A549 (cell line): ENCODE measurements around the gene TBCK. TPM values are rescaled to one million over a fixed set of nuclear protein-coding genes. Genes with fewer than 3 reads are reported as not detected.

ENCODE experiments used
- ATAC-seq, 2 experiments: fragments of 200-7000 bp in 1 of 2; fragments of >200 bp in 1 of 2; cut with Nextera tagmentation in 1 of 2; cut with Tn5 transposase in 1 of 2; 3 replicates each; pipeline versions ENCODE4 v1.8.0 to v1.9.1; 2018 to 2020; ENCODE audit warnings: mild to moderate bottlenecking in 1 of 2, moderate library complexity in 1 of 2
- CTCF ChIA-PET: fragments of 300-600 bp; sonication (Branson Sonifier 250); formaldehyde crosslinking; extraction: SDS; loops from one replicate; lab custom pipeline; 2021; ENCODE audit warnings: antibody characterized with exemption, inconsistent platforms; lab: Yijun Ruan, JAX
- POLR2A ChIA-PET: fragments of 350-600 bp; formaldehyde crosslinking; extraction: SDS; loops from one replicate; lab custom pipeline; 2021; ENCODE audit warnings: antibody characterized with exemption, inconsistent platforms; lab: Yijun Ruan, JAX
- DNase-seq, 2 experiments: peaks; one replicate each; pipeline versions ENCODE4 v3.0.0 to v3.0.0-alpha.2; 2011 to 2016; ENCODE audit warnings: low read depth in 1 of 2, low spot score in 1 of 2
- FAIRE-seq: peaks from 2 replicates; lab custom pipeline; 2011; peaks lifted over from hg19 to GRCh38; lab: Jason Lieb, UNC
- H3K27ac ChIP-seq, 2 experiments: fragments of >200 bp; sonication (Bioruptor Twin); formaldehyde crosslinking; 3 replicates each; pipeline ENCODE4 v1.5.1; 2016 to 2017
- H3K4me1 ChIP-seq: fragments of >200 bp; sonication (Bioruptor Twin); formaldehyde crosslinking; 3 replicates; pipeline ENCODE4 v1.6.1; 2016
- H3K4me2 ChIP-seq: fragments of >200 bp; sonication (Bioruptor Twin); formaldehyde crosslinking; 3 replicates; pipeline ENCODE4 v1.6.1; 2016
- H3K4me3 ChIP-seq: fragments of >200 bp; sonication (Bioruptor Twin); formaldehyde crosslinking; 3 replicates; pipeline ENCODE4 v1.5.1; 2016
- H3K9me3 ChIP-seq: fragments of >200 bp; sonication (Bioruptor Twin); formaldehyde crosslinking; 3 replicates; pipeline ENCODE4 v1.6.1; 2016
- BHLHE40 ChIP-seq: IDR thresholded peaks from 2 replicates; pipeline ENCODE4 v1.6.1; 2012; ENCODE audit warnings: low read depth, low read length, inconsistent platforms
- CBX2 ChIP-seq: fragments of 200-600 bp; sonication (generic); IDR thresholded peaks from 2 replicates; pipeline ENCODE4 v1.6.1; 2016; ENCODE audit warnings: low read depth, mild to moderate bottlenecking, borderline replicate concordance
- CBX8 ChIP-seq: fragments of 200-600 bp; sonication (generic); IDR thresholded peaks from 2 replicates; pipeline ENCODE4 v1.6.1; 2016
- CEBPB ChIP-seq, 2 experiments: fragments of >200 bp in 1 of 2; sonication (Bioruptor Twin) in 1 of 2; formaldehyde crosslinking in 1 of 2; IDR thresholded peaks; 2 replicates each; pipeline ENCODE4 v1.6.1; 2012 to 2016
- CHD2 ChIP-seq: fragments of 150-350 bp; IDR thresholded peaks from 2 replicates; pipeline ENCODE4 v1.6.1; 2014; ENCODE audit warnings: low read length; ENCODE audit not compliant: partially characterized antibody
- CTCF ChIP-seq: fragments of >200 bp; sonication (Bioruptor Twin); formaldehyde crosslinking; IDR thresholded peaks from 3 replicates; pipeline ENCODE4 v1.5.1; 2016
- ELK1 ChIP-seq: fragments of 150-350 bp; IDR thresholded peaks from 2 replicates; pipeline ENCODE4 v1.6.1; 2014; ENCODE audit warnings: low read depth, mild to moderate bottlenecking, low read length
- HOXB5 ChIP-seq: fragments of 250-450 bp; sonication (Bioruptor Pico); IDR thresholded peaks from 2 replicates; pipeline ENCODE4 v1.5.0; 2020; ENCODE audit warnings: mild to moderate bottlenecking, moderate library complexity
- JUNB ChIP-seq: fragments of >200 bp; sonication (Bioruptor Twin); formaldehyde crosslinking; IDR thresholded peaks from 2 replicates; pipeline ENCODE4 v1.6.1; 2016
- KDM1A ChIP-seq: fragments of 200-600 bp; sonication (generic); IDR thresholded peaks from 2 replicates; pipeline ENCODE4 v1.6.1; 2016; ENCODE audit warnings: low read depth, mild to moderate bottlenecking
- KDM5A ChIP-seq: fragments of 200-600 bp; sonication (generic); IDR thresholded peaks from 2 replicates; pipeline ENCODE4 v1.6.1; 2016; ENCODE audit warnings: antibody characterized with exemption, mild to moderate bottlenecking
- MAZ ChIP-seq: fragments of 150-350 bp; IDR thresholded peaks from 2 replicates; pipeline ENCODE4 v1.6.1; 2014; ENCODE audit warnings: antibody characterized with exemption, low read depth, low read length, borderline replicate concordance
- NR3C1 ChIP-seq: fragments of >200 bp; sonication (Bioruptor Twin); formaldehyde crosslinking; IDR thresholded peaks from 3 replicates; pipeline ENCODE4 v1.6.1; 2017
- POLR2A ChIP-seq: IDR thresholded peaks from 2 replicates; pipeline ENCODE4 v1.6.1; 2012; ENCODE audit warnings: mild to moderate bottlenecking, low read length
- POLR2AphosphoS2 ChIP-seq: conservative IDR thresholded peaks from 2 replicates; pipeline ENCODE4 v1.6.1; 2012; ENCODE audit warnings: low read length, improper control_type of control experiment, inconsistent platforms
- RCOR1 ChIP-seq: fragments of 150-350 bp; IDR thresholded peaks from 2 replicates; pipeline ENCODE4 v1.6.1; 2014; ENCODE audit warnings: antibody characterized with exemption, low read length, low read depth
- REST ChIP-seq: fragments of 200-600 bp; sonication (generic); IDR thresholded peaks from 2 replicates; pipeline ENCODE4 v1.6.1; 2016; ENCODE audit warnings: antibody characterized with exemption, mild to moderate bottlenecking, moderate library complexity
- TFCP2L1 ChIP-seq: fragments of 250-450 bp; sonication (Bioruptor Pico); IDR thresholded peaks from 2 replicates; pipeline ENCODE4 v1.5.0; 2021; ENCODE audit warnings: mild to moderate bottlenecking
- TP53 ChIP-seq: fragments of 250-450 bp; sonication (Bioruptor Pico); IDR thresholded peaks from 2 replicates; pipeline ENCODE4 v1.5.0; 2021; ENCODE audit warnings: mild to moderate bottlenecking, moderate library complexity
- ZSCAN20 ChIP-seq: fragments of 250-450 bp; sonication (Bioruptor Pico); IDR thresholded peaks from 2 replicates; pipeline ENCODE4 v1.8.0; 2022; ENCODE audit warnings: mild to moderate bottlenecking, moderate library complexity
- WGBS: methylation state at CpG from one replicate; pipeline ENCODE4 v1.1.6; 2017; ENCODE audit errors: missing lambda C conversion rate; 5-methylcytosine and 5-hydroxymethylcytosine counted together
- polyA plus RNA-seq, 4 experiments: library from polyadenylated mRNA; depleted of rRNA in 3 of 4; stranded (reverse); fragments of >200 nt; fragmentation: RNase III in 1 of 4; extraction: RNeasy Plus Mini Kit Qiagen cat#74134 plus additional on column Dnase treatment in 1 of 4; gene quantifications; 2 replicates in 3 of 4; 3 replicates in 1 of 4; pipeline ENCODE4 v1.2.3, GENCODE V29; 2011 to 2017

TBCK gene
- polyA plus RNA-seq, 2 of the 4 experiments (the other 2 are of a cell fraction), result 3.9 to 18.4 TPM

- Histone ChIP-seq H3K4me1 (no peaks in the 10 kb centered on the region), H3K4me2 (no peak overlapping the region), H3K9me3 (peaks cover 8% of the 10 kb centered on the region; the same call in 1 of the 3 replicates), H3K27ac (no peak overlapping the region), H3K4me3 (no peak overlapping the region)
- TF ChIP-seq CEBPB (IDR thresholded peaks at IDR 0.05), result no peak
- TF ChIP-seq JUNB, result no peak
- no peak for TF ChIP-seq REST
- no peak for TF ChIP-seq TP53 (CRISPR knock-in tag)
- no peak for TF ChIP-seq RCOR1
- no peak for DNase-seq
- FAIRE-seq, result no peak
- POLR2A ChIA-PET, result no interaction called here
- ATAC-seq, result no peak
- 13% methylated on average over 2 of the region's 2 CpGs for WGBS
- CTCF ChIA-PET, result no interaction called here
These were observed 220.6 kb downstream of the TBCK start for GRCh38 chr4:106095408-106095807.

GRCh38 chr4:106092361-106093040 is 223.5 kb downstream of the TBCK start:
- FAIRE-seq, result no peak
- WGBS, result 100% methylated on average over 2 of the region's 24 CpGs

GRCh38 chr4:106090826-106091225 is 225.2 kb downstream of the TBCK start:
- POLR2A ChIA-PET, result no interaction called here
- FAIRE-seq, result no peak
- ATAC-seq, result no peak
- Histone ChIP-seq H3K4me2 (no peak overlapping the region), H3K4me1 (no peaks in the 10 kb centered on the region), H3K4me3 (no peak overlapping the region), H3K9me3 (peaks cover 11% of the 10 kb centered on the region; the same call in 1 of the 3 replicates), H3K27ac (no peak overlapping the region)
- DNase-seq, result no peak
- CTCF ChIA-PET, result no interaction called here
- no peak for TF ChIP-seq BHLHE40
- no peak for TF ChIP-seq RCOR1
- no peak for TF ChIP-seq TFCP2L1 (CRISPR knock-in tag)
- no peak for TF ChIP-seq CHD2
- no peak for TF ChIP-seq KDM1A
- no peak for TF ChIP-seq HOXB5
- no peak for TF ChIP-seq ZSCAN20 (CRISPR knock-in tag)
- TF ChIP-seq CBX8, result no peak
- TF ChIP-seq NR3C1, result no peak
- TF ChIP-seq, all 56 proteins: peak for 0

More at GRCh38 chr4:106092361-106093040, 223.5 kb downstream of the TBCK start:
- TF ChIP-seq KDM5A (no peak), MAZ (no peak), RCOR1 (no peak), TFCP2L1 (CRISPR knock-in tag) (no peak), ELK1 (no peak), CEBPB (IDR thresholded peaks at IDR 0.05) (no peak), CTCF (no peak), CHD2 (no peak), POLR2A (no peak), POLR2AphosphoS2 (no peak), CBX2 (no peak)
- TF ChIP-seq, all 56 proteins: peak for 0
- ATAC-seq (no peak), DNase-seq (no peak)
- POLR2A ChIA-PET, result no interaction called here
- Histone ChIP-seq H3K9me3 (peaks cover 11% of the 10 kb centered on the region; the same call in 1 of the 3 replicates), H3K27ac (no peak overlapping the region), H3K4me1 (no peaks in the 10 kb centered on the region), H3K4me2 (no peak overlapping the region), H3K4me3 (no peak overlapping the region)
- CTCF ChIA-PET, result no interaction called here
